ENCODE data around the gene GLI2. TPM values are rescaled to one million over a fixed set of nuclear protein-coding genes. Genes with fewer than 3 reads are reported as not detected.

Gene GLI2
- total and polyA plus RNA-seq, 2 of the 8 experiments (the other 6 are each of a cell fraction or from before 2014, with no cell fraction given), result 18.4 to 46.9 TPM

- TF ChIP-seq RAD21 (IDR thresholded peaks at IDR 0.05 in 1 of 2, conservative IDR thresholded peaks at IDR 0.05 in 1 of 2; ENCODE audit: low read depth in 2 of 2, low read length in 2 of 2) (no peak), SP4 (IDR thresholded peaks at IDR 0.05; ENCODE audit: low read length) (no peak), SIN3A (conservative IDR thresholded peaks at IDR 0.05 in 1 of 2, IDR thresholded peaks at IDR 0.05 in 1 of 2; ENCODE audit: low read depth in 1 of 2, low read length in 2 of 2) (no peak), EGR1 (IDR thresholded peaks at IDR 0.05; ENCODE audit: borderline replicate concordance, low read depth, low read length) (no peak), RBBP5 (IDR thresholded peaks at IDR 0.05; ENCODE audit: borderline replicate concordance, low read depth, low read length) (no peak), FOSL1 (IDR thresholded peaks at IDR 0.05; ENCODE audit: insufficient read depth, low read depth, low read length) (no peak), CTBP2 (IDR thresholded peaks at IDR 0.05; ENCODE audit: borderline replicate concordance, insufficient read depth, insufficient read length, low read length) (no peak), SRF (IDR thresholded peaks at IDR 0.05; ENCODE audit: low read depth, low read length) (no peak), EP300 (IDR thresholded peaks at IDR 0.05; ENCODE audit: borderline replicate concordance in 1 of 2, low read depth in 2 of 2, low read length in 2 of 2) (no peak)
Measured at GRCh38 chr2:120769076-120769786, 33.6 kb downstream of the GLI2 start (continued).

Data from H1 (cell line).